Trophoblast cell (in vitro differentiated cells and primary cell): ENCODE results near the gene RPL39L.

Source experiments
- DNase-seq, 2 donors: peaks; one replicate each; pipeline ENCODE4 v3.0.0-alpha.2; 2016
- H2AFZ ChIP-seq: 2 replicates; pipeline ENCODE4 v1.6.1; 2013; ENCODE audit warnings: low read length, moderate library complexity, mild to moderate bottlenecking; ENCODE audit not compliant: insufficient read depth, poor library complexity
- H2AK5ac ChIP-seq: 2 replicates; pipeline ENCODE4 v1.6.1; 2013; ENCODE audit warnings: mild to moderate bottlenecking, low read length
- H2BK120ac ChIP-seq: 2 replicates; pipeline ENCODE4 v1.6.1; 2013; ENCODE audit warnings: low read length, mild to moderate bottlenecking, moderate library complexity; ENCODE audit not compliant: insufficient read depth, poor library complexity
- H2BK12ac ChIP-seq: 2 replicates; pipeline ENCODE4 v1.6.1; 2013; ENCODE audit warnings: mild to moderate bottlenecking, low read length, moderate library complexity
- H2BK5ac ChIP-seq: 2 replicates; pipeline ENCODE4 v1.6.1; 2013; ENCODE audit warnings: low read length, low read depth, moderate library complexity, mild to moderate bottlenecking; ENCODE audit not compliant: poor library complexity
- H3K14ac ChIP-seq: 2 replicates; pipeline ENCODE4 v1.6.1; 2013; ENCODE audit warnings: mild to moderate bottlenecking, low read length
- H3K18ac ChIP-seq: 2 replicates; pipeline ENCODE4 v1.6.1; 2013; ENCODE audit warnings: mild to moderate bottlenecking, low read length
- H3K23ac ChIP-seq: 2 replicates; pipeline ENCODE4 v1.6.1; 2013; ENCODE audit warnings: low read length
- H3K27ac ChIP-seq: 2 replicates; pipeline ENCODE4 v1.5.1; 2013; ENCODE audit warnings: low read depth, mild to moderate bottlenecking, inconsistent platforms, low read length, moderate library complexity
- H3K27me3 ChIP-seq: 2 replicates; pipeline ENCODE4 v1.6.1; 2013; ENCODE audit warnings: inconsistent platforms, mild to moderate bottlenecking, low read length, moderate library complexity; ENCODE audit not compliant: insufficient read depth
- H3K36me3 ChIP-seq, 2 experiments: 1 replicate in 1 of 2; 2 replicates in 1 of 2; pipeline ENCODE4 v1.6.1; 2013; ENCODE audit warnings: low read length in 2 of 2, mild to moderate bottlenecking in 2 of 2, moderate library complexity in 1 of 2; ENCODE audit not compliant: insufficient read depth in 2 of 2, control insufficient read depth in 1 of 2
- H3K4ac ChIP-seq: 2 replicates; pipeline ENCODE4 v1.6.1; 2013; ENCODE audit warnings: low read depth, mild to moderate bottlenecking, low read length, moderate library complexity
- H3K4me1 ChIP-seq, 2 experiments: 1 replicate in 1 of 2; 2 replicates in 1 of 2; pipeline ENCODE4 v1.6.1; 2013; ENCODE audit warnings: low read length in 2 of 2, mild to moderate bottlenecking in 2 of 2, moderate library complexity in 1 of 2; ENCODE audit not compliant: insufficient read depth in 2 of 2, control insufficient read depth in 1 of 2
- H3K4me2 ChIP-seq: 2 replicates; pipeline ENCODE4 v1.6.1; 2013; ENCODE audit warnings: inconsistent platforms, mild to moderate bottlenecking, low read length, moderate library complexity
- H3K4me3 ChIP-seq: 2 replicates; pipeline ENCODE4 v1.5.1; 2013; ENCODE audit warnings: mild to moderate bottlenecking, low read depth, low read length, inconsistent platforms
- H3K79me1 ChIP-seq: one replicate; pipeline ENCODE4 v1.6.1; 2013; ENCODE audit warnings: low read length
- H3K79me2 ChIP-seq: 2 replicates; pipeline ENCODE4 v1.6.1; 2013; ENCODE audit warnings: low read length, mild to moderate bottlenecking; ENCODE audit not compliant: control insufficient read depth, insufficient read depth, poor library complexity
- H3K9ac ChIP-seq: 2 replicates; pipeline ENCODE4 v1.6.1; 2013; ENCODE audit warnings: mild to moderate bottlenecking, low read length
- H3K9me3 ChIP-seq: 2 replicates; pipeline ENCODE4 v1.6.1; 2013; ENCODE audit warnings: low read depth, mild to moderate bottlenecking, control low read depth, inconsistent platforms, low read length; ENCODE audit not compliant: insufficient read depth
- H4K12ac ChIP-seq: 2 replicates; pipeline ENCODE4 v1.6.1; 2013; ENCODE audit warnings: low read depth, mild to moderate bottlenecking, low read length, moderate library complexity
- H4K8ac ChIP-seq: 2 replicates; pipeline ENCODE4 v1.6.1; 2013; ENCODE audit warnings: low read depth, mild to moderate bottlenecking, low read length, moderate library complexity
- H4K91ac ChIP-seq: one replicate; pipeline ENCODE4 v1.6.1; 2013; ENCODE audit warnings: low read depth, mild to moderate bottlenecking, low read length, moderate library complexity
- WGBS: extraction: QIAGEN DNeasy Blood & Tissue Kit; methylation state at CpG from one replicate; pipeline ENCODE4 v1.1.7; 2013; ENCODE audit warnings: missing lambda C conversion rate; ENCODE audit not compliant: insufficient read length, insufficient coverage; ENCODE audit errors: extremely low coverage; 5-methylcytosine and 5-hydroxymethylcytosine counted together

Gene RPL39L

DNA sequence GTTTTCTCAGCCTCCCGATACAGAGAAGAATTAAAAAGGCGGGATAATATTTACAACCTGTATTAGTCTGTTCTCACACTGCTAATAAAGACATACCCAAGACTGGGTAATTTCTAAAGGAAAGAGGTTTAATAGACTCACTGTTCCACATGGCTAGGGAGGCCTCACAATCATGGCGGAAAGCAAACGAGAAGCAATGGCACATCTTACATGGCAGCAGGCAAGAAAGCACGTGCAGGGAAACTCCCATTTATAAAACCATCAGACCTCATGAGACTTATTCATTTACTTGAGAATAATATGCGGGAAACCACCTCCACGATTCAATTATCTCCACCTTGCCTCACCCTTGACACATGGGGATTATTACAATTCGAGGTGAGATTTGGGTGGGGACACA is 27.5 kb upstream of the RPL39L start:
- H3K4me1 ChIP-seq: peaks cover 0 to 6% of the 10 kb centered on the region in 2 experiments
- H2BK12ac ChIP-seq: no peak overlapping the region
- H3K18ac ChIP-seq: no peak overlapping the region
- H3K9me3 ChIP-seq: no peaks in the 10 kb centered on the region
- H3K27ac ChIP-seq: no peak overlapping the region
- H2BK5ac ChIP-seq: no peak overlapping the region
- no peak overlapping the region for H3K4ac ChIP-seq
- H4K91ac ChIP-seq: no peak overlapping the region
- no peak overlapping the region for H3K4me2 ChIP-seq
- H4K8ac ChIP-seq: no peak overlapping the region
- H2BK120ac ChIP-seq: no peak overlapping the region
- WGBS: no CpG with 5 or more reads among the region's 8 CpGs
- H3K36me3 ChIP-seq: no peaks in the 10 kb centered on the region
- DNase-seq: no peak
- no peak overlapping the region for H3K4me3 ChIP-seq
- no peaks in the 10 kb centered on the region for H3K27me3 ChIP-seq
- no peaks in the 10 kb centered on the region for H3K79me2 ChIP-seq
- H3K9ac ChIP-seq: no peak overlapping the region
- H3K79me1 ChIP-seq: peaks cover 2% of the 10 kb centered on the region
- no peak overlapping the region for H3K23ac ChIP-seq
- H4K12ac ChIP-seq: no peak overlapping the region
- no peak overlapping the region for H2AK5ac ChIP-seq
- no peak overlapping the region for H2AFZ ChIP-seq
- no peak overlapping the region for H3K14ac ChIP-seq

DNA sequence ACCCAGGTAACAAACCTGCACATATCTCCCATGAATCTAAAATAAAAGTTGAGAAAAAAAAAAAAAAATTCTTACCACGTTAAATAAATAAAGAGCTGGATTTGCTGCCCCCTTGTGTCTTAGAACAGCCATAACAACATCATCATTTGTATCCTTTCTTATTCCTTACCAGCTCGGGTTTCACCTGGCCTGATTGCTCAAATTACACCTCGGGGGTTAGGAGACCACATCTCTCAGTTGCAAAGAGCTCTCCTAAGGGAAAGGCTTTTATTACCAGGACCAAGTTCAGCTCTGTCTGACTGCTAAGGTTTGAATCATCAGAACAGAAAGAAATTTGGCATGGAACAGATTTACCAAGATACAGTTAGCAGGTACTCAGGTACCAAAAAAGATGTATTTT is 25.8 kb upstream of the RPL39L start:
- peak; percentile 45 to 85 for DNase-seq
- no peak overlapping the region for H4K91ac ChIP-seq

DNA sequence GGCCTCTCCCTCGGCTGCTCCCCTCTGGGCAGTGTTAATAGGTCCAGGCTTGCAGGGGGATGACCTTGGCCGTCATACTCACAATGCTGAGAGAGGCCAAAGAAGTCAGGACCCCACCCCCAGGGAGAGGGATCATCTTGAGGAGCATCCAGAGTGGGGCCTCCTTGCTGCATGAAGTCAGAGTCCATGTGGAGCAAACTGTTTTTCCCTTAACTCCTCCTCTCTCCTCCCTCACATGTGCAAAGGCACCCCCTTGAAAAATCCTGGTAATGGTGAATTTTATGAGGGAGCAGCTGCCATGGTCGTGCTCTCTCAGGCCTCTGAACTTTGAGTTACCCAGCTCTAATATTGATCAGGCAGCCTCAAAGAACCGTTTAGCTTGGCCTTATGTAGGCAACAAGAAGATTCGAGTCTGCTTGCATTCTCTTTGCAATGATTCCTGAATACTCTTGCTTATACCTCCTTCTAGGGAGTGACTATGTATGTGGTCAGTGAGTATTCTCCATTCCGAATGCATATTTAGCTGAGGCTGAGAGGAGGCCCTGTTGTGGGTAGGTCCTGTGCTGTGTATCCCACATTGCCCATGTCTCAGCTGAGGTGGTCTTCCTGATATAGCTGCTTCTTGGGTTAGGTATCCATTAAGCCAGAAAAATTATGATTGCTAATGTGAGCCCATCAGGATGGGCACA is 23.1 kb upstream of the RPL39L start:
- H2AFZ ChIP-seq: no peak overlapping the region
- no peak overlapping the region for H4K12ac ChIP-seq
- no peaks in the 10 kb centered on the region for H3K4me1 ChIP-seq
- no peak overlapping the region for H2BK5ac ChIP-seq
- H4K8ac ChIP-seq: no peak overlapping the region
- H2AK5ac ChIP-seq: no peak overlapping the region
- no peak overlapping the region for H3K4me2 ChIP-seq
- no peaks in the 10 kb centered on the region for H3K27me3 ChIP-seq
- no peak overlapping the region for H3K14ac ChIP-seq
- H3K4ac ChIP-seq: no peak overlapping the region
- no peak overlapping the region for H3K27ac ChIP-seq
- H3K9ac ChIP-seq: no peak overlapping the region
- no peak for DNase-seq
- H3K79me1 ChIP-seq: no peaks in the 10 kb centered on the region
- no peak overlapping the region for H3K18ac ChIP-seq
- peaks cover 6% of the 10 kb centered on the region for H3K9me3 ChIP-seq
- no peak overlapping the region for H2BK120ac ChIP-seq
- no peak overlapping the region for H2BK12ac ChIP-seq
- no peak overlapping the region for H3K23ac ChIP-seq
- H4K91ac ChIP-seq: no peak overlapping the region
- H3K4me3 ChIP-seq: no peak overlapping the region
- H3K36me3 ChIP-seq: no peaks in the 10 kb centered on the region
- WGBS: no CpG with 5 or more reads among the region's 6 CpGs
- H3K79me2 ChIP-seq: no peaks in the 10 kb centered on the region

More for the DNA sequence above, 25.8 kb upstream of the RPL39L start:
- H3K14ac ChIP-seq: no peak overlapping the region
- H3K36me3 ChIP-seq: no peaks in the 10 kb centered on the region
- H3K27me3 ChIP-seq: no peaks in the 10 kb centered on the region
- H3K9ac ChIP-seq: no peak overlapping the region
- H3K4me3 ChIP-seq: no peak overlapping the region
- no peak overlapping the region for H3K4ac ChIP-seq
- no peak overlapping the region for H2AFZ ChIP-seq
- no peak overlapping the region for H3K23ac ChIP-seq
- no CpG with 5 or more reads among the region's 3 CpGs for WGBS
- H3K4me1 ChIP-seq: peaks cover 0 to 4% of the 10 kb centered on the region in 2 experiments
- H2BK5ac ChIP-seq: no peak overlapping the region
- H3K18ac ChIP-seq: no peak overlapping the region
- no peaks in the 10 kb centered on the region for H3K79me1 ChIP-seq
- H2BK12ac ChIP-seq: no peak overlapping the region
- H3K9me3 ChIP-seq: no peaks in the 10 kb centered on the region
- no peak overlapping the region for H4K8ac ChIP-seq
- no peaks in the 10 kb centered on the region for H3K79me2 ChIP-seq
- no peak overlapping the region for H2BK120ac ChIP-seq
- no peak overlapping the region for H3K4me2 ChIP-seq
- no peak overlapping the region for H3K27ac ChIP-seq
- H2AK5ac ChIP-seq: no peak overlapping the region
- H4K12ac ChIP-seq: no peak overlapping the region

DNA sequence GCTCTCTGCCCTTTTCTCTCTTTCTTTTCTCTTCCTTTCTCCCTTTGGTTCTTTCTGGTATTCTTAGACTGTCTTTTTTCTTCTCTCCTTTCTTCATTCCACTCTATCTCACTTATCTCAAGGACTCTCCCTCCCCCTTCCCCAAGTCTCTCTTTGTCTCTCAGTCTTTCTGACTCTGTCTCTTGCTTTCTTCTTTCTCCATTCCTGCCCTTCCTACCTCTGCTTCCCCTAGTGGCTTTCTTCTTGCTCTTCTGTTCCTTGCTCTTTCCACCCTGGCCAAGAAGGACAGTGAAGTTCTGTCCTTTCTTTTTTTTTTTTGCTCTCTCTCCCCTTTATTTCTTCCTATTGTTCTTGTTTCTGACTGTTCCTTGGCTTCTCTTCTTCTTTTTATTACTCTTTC is 22.3 kb upstream of the RPL39L start:
- H3K9ac ChIP-seq: no peak overlapping the region
- H4K91ac ChIP-seq: no peak overlapping the region
- no peak overlapping the region for H3K4me3 ChIP-seq
- H3K27me3 ChIP-seq: no peaks in the 10 kb centered on the region
- no peak overlapping the region for H3K18ac ChIP-seq
- no peak overlapping the region for H3K14ac ChIP-seq
- no peak overlapping the region for H2BK12ac ChIP-seq
- no peak overlapping the region for H3K4me2 ChIP-seq
- no peak overlapping the region for H2AFZ ChIP-seq
- H2BK120ac ChIP-seq: no peak overlapping the region
- H2BK5ac ChIP-seq: no peak overlapping the region
- no peaks in the 10 kb centered on the region for H3K79me1 ChIP-seq
- H3K4ac ChIP-seq: no peak overlapping the region
- no peak overlapping the region for H4K12ac ChIP-seq
- H3K23ac ChIP-seq: no peak overlapping the region
- peaks cover 6% of the 10 kb centered on the region for H3K9me3 ChIP-seq
- no peak overlapping the region for H3K27ac ChIP-seq
- no peak for DNase-seq
- H4K8ac ChIP-seq: no peak overlapping the region
- no peaks in the 10 kb centered on the region for H3K79me2 ChIP-seq
- H3K4me1 ChIP-seq: no peaks in the 10 kb centered on the region
- H2AK5ac ChIP-seq: no peak overlapping the region
- no peaks in the 10 kb centered on the region for H3K36me3 ChIP-seq
